Loucy (cell line): ENCODE data around the gene PKP4.
"Not testable (repeated sequence)": the region's sequence is repeated elsewhere in the genome, so short reads cannot be mapped to it uniquely, and the experiment has no call there.

Experiments
- H2AFZ ChIP-seq: fragments of 200-600 bp; sonication (generic); 2 replicates; pipeline ENCODE4 v1.6.0; 2016; ENCODE audit warnings: antibody characterized with exemption, mild to moderate bottlenecking, low read length, moderate library complexity
- H3F3A ChIP-seq: fragments of 200-600 bp; 2 replicates; pipeline ENCODE4 v1.6.0; 2016; ENCODE audit warnings: antibody characterized with exemption, low read depth, mild to moderate bottlenecking
- H3K27me3 ChIP-seq: fragments of 200-600 bp; sonication (generic); 2 replicates; pipeline ENCODE4 v1.6.1; 2014; ENCODE audit warnings: low read length, mild to moderate bottlenecking; ENCODE audit not compliant: insufficient read depth, poor library complexity, severe bottlenecking
- H3K36me3 ChIP-seq: fragments of 200-600 bp; sonication (generic); 2 replicates; pipeline ENCODE4 v1.6.1; 2016; ENCODE audit warnings: low read length; ENCODE audit not compliant: insufficient read depth
- H3K4me1 ChIP-seq: fragments of 200-600 bp; sonication (generic); 2 replicates; pipeline ENCODE4 v1.5.1; 2014; ENCODE audit warnings: low read length, mild to moderate bottlenecking; ENCODE audit not compliant: insufficient read depth, poor library complexity, severe bottlenecking
- H3K4me2 ChIP-seq: fragments of 200-600 bp; sonication (generic); 2 replicates; pipeline ENCODE4 v1.6.0; 2014; ENCODE audit warnings: antibody characterized with exemption, low read length, low read depth, mild to moderate bottlenecking; ENCODE audit not compliant: poor library complexity, severe bottlenecking
- H3K4me3 ChIP-seq: fragments of 200-600 bp; sonication (generic); 2 replicates; pipeline ENCODE4 v1.5.1; 2014; ENCODE audit warnings: low read length, mild to moderate bottlenecking, mixed read lengths; ENCODE audit not compliant: poor library complexity, severe bottlenecking
- H3K79me2 ChIP-seq: fragments of 200-600 bp; sonication (generic); 2 replicates; pipeline ENCODE4 v1.6.1; 2014; ENCODE audit warnings: low read length; ENCODE audit not compliant: insufficient read depth
- H3K9ac ChIP-seq: fragments of 200-600 bp; sonication (generic); 2 replicates; pipeline ENCODE4 v1.6.0; 2014; ENCODE audit warnings: mild to moderate bottlenecking, low read depth, low read length, moderate library complexity; ENCODE audit not compliant: poor library complexity, severe bottlenecking
- H3K9me2 ChIP-seq: fragments of 200-600 bp; sonication (generic); replicated peaks from 2 replicates; pipeline ENCODE4 v1.6.1; 2016; ENCODE audit warnings: low read depth, low read length, mixed read lengths
- H3K9me3 ChIP-seq: fragments of 200-600 bp; sonication (generic); 2 replicates; pipeline ENCODE4 v1.6.1; 2014; ENCODE audit warnings: mild to moderate bottlenecking, antibody characterized with exemption, low read length, low read depth; ENCODE audit not compliant: insufficient read depth
- H4K20me1 ChIP-seq: fragments of 200-600 bp; sonication (generic); 2 replicates; pipeline ENCODE4 v1.6.0; 2014; ENCODE audit warnings: antibody characterized with exemption, low read length, mild to moderate bottlenecking; ENCODE audit not compliant: insufficient read depth, poor library complexity, severe bottlenecking
- EZH2phosphoT487 ChIP-seq: fragments of 200-600 bp; IDR thresholded peaks from 2 replicates; pipeline ENCODE4 v1.6.1; 2018; ENCODE audit warnings: antibody characterized with exemption, mild to moderate bottlenecking, moderate library complexity, borderline replicate concordance
- TF ChIP-seq, protein P1 (sequence below): fragments of 200-600 bp; sonication (generic); conservative IDR thresholded peaks from 2 replicates; pipeline ENCODE4 v1.5.1; 2014; ENCODE audit warnings: mild to moderate bottlenecking, antibody characterized with exemption, low read length

The PKP4 gene

DNA sequence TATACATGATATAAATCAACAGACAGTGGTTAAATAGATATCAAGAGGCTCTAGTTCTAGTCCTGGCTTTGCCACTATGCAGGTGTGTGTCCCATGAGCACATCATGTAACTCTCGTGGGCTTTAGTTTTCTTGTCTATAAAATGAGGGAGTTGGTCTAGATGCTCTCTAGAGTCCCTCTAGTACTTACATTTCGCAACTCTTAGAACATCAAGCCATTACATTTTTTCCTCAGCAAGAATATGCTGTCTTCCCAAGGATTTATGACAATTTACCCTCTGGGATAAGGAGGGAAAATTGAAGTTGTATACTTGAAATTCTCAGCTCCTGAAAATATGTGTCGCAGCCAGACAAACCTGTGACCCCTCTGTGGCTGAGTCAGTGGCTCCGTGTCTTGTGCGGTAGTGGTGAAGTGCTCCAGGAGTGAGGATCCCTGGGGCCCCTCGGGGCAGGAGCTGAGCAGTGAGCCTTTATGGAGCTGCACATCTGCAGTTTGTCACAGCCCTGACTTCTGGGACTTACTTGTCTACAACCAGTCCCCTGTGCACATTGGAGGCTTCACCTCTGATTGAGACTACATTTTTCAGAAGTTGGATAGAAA lies 6.8 kb downstream of the PKP4 start:
- Histone ChIP-seq H4K20me1 (peaks cover 47% of the 10 kb centered on the region), H3K9me3 (no peaks in the 10 kb centered on the region), H2AFZ (no peak overlapping the region), H3K36me3 (no peaks in the 10 kb centered on the region), H3K9me2 (no peaks in the 10 kb centered on the region), H3K4me1 (peaks cover 47% of the 10 kb centered on the region), H3K27me3 (no peaks in the 10 kb centered on the region), H3K79me2 (peaks cover 76% of the 10 kb centered on the region), H3F3A (no peaks in the 10 kb centered on the region), H3K4me2 (peak overlapping the region; percentile 89), H3K9ac (no peak overlapping the region), H3K4me3 (no peak overlapping the region)
- no peak for TF ChIP-seq EZH2phosphoT487
- TF ChIP-seq, protein P1, sequence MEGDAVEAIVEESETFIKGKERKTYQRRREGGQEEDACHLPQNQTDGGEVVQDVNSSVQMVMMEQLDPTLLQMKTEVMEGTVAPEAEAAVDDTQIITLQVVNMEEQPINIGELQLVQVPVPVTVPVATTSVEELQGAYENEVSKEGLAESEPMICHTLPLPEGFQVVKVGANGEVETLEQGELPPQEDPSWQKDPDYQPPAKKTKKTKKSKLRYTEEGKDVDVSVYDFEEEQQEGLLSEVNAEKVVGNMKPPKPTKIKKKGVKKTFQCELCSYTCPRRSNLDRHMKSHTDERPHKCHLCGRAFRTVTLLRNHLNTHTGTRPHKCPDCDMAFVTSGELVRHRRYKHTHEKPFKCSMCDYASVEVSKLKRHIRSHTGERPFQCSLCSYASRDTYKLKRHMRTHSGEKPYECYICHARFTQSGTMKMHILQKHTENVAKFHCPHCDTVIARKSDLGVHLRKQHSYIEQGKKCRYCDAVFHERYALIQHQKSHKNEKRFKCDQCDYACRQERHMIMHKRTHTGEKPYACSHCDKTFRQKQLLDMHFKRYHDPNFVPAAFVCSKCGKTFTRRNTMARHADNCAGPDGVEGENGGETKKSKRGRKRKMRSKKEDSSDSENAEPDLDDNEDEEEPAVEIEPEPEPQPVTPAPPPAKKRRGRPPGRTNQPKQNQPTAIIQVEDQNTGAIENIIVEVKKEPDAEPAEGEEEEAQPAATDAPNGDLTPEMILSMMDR = no peak

DNA sequence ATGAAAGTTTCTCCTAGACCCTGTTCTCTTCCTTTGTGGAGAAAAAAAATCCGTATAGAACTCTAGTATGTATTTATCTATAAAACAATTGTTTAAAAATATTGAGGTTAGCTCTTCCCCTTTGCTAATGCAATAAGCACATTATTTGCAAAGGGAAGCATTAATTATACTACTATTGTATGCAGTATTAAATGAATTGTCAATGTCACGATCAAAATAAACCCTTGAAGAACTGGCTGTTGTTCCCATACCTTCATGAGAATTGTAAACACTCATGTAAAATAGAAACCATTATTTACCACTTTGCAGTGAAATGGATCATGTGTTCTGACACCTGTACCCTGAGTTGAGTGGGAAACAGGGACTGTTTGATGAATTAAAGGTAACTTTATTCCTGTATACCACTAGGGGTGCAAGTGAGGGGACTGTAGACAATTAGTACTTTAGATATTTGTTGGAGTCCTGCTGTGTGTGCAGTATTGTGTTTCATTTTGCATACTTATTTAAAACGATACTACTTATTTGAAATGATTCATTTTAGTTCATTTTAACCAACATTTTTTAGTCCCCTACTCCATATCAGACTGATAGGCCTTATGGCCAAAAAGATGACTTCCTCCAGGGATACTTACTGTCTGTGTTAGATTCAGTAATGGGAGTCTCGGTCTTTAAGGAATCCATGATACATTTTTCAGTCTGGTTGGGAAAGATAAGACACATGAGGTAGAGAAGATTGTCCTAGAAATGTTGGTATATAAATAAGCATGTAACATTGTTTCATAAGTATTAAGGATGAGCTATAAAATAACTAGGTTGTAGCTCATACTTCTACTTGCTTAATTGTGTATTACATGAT lies 7.9 kb downstream of the PKP4 start:
- Histone ChIP-seq H3K4me3 (no peak overlapping the region), H3K9ac (no peak overlapping the region), H3K4me1 (peaks cover 37% of the 10 kb centered on the region), H3K79me2 (peaks cover 66% of the 10 kb centered on the region), H3K36me3 (no peaks in the 10 kb centered on the region), H4K20me1 (peaks cover 38% of the 10 kb centered on the region), H2AFZ (no peak overlapping the region), H3K4me2 (no peak overlapping the region), H3K9me2 (no peaks in the 10 kb centered on the region), H3K9me3 (no peaks in the 10 kb centered on the region), H3K27me3 (no peaks in the 10 kb centered on the region), H3F3A (no peaks in the 10 kb centered on the region)
- TF ChIP-seq EZH2phosphoT487 = no peak
- TF ChIP-seq, protein P1 = peak; percentile 81

DNA sequence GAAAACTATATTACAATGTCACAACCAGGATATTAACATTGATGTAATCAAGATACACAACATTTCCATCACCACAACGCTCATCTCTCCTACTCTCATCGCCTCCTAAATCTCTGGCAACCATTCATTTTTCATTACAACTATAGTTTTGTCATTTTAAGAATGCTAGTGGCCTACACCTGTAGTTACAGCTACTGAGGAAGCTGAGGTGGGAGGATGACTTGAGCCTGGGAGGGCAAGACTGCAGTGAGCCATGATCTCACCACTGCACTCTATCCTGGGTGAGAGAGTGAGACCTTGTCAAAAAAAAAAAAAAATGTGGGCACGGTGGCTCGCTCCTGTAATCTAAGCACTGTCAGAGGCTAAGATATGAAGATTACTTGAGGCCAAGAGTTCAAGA lies 10.5 kb downstream of the PKP4 start:
- peaks cover 17% of the 10 kb centered on the region for H4K20me1 ChIP-seq
- no peaks in the 10 kb centered on the region for H3K9me2 ChIP-seq
- H3K9ac ChIP-seq = no peak overlapping the region
- no peaks in the 10 kb centered on the region for H3K36me3 ChIP-seq
- H3K4me2 ChIP-seq = no peak overlapping the region
- H3F3A ChIP-seq = no peaks in the 10 kb centered on the region
- H3K9me3 ChIP-seq = no peaks in the 10 kb centered on the region
- no peak overlapping the region for H3K4me3 ChIP-seq
- H3K4me1 ChIP-seq = peaks cover 16% of the 10 kb centered on the region
- H3K27me3 ChIP-seq = no peaks in the 10 kb centered on the region
- peaks cover 45% of the 10 kb centered on the region for H3K79me2 ChIP-seq
- TF ChIP-seq, protein P1 = no peak
- TF ChIP-seq EZH2phosphoT487 = no peak
- no peak overlapping the region for H2AFZ ChIP-seq

DNA sequence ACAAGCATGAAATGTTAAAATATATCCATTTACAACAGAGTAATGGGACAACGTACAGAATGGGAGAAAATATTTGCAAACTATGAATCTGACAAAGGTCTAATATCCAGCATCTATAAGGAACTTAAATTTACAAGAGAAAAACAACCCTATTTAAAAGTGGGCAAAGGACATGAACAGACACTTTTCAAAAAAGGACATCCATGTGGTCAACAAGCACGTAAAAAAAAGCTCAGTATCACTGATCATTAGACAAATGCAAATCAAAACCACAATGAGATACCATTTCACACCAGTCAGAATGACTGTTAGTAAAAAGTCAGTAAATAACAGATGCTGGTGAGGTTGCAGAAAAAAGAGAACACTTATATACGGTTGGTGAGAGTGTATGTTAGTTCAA lies 16.1 kb downstream of the PKP4 start:
- not testable (repeated sequence) for H2AFZ ChIP-seq, H3F3A ChIP-seq, H3K79me2 ChIP-seq, H3K36me3 ChIP-seq, H3K9me3 ChIP-seq, H3K9ac ChIP-seq, H3K27me3 ChIP-seq, H3K9me2 ChIP-seq, H4K20me1 ChIP-seq, H3K4me3 ChIP-seq, H3K4me2 ChIP-seq
- H3K4me1 ChIP-seq = peaks cover 17% of the 10 kb centered on the region

DNA sequence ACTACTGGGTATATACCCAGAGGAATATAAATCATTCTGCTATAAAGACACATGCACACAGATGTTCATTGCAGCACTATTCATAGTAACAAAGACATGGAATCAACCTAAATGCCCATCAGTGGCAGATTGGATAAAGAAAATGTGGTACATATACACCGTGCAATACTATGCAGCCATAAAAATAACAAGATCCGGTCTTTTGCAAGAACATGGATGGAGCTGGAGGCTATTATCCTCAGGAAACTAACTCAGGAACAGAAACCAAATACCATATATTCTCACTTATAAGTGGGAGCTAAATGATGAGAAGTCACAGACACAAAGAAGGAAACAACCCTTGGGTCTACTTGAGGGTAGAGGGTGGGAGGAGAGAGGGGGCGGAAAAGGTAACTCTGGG lies 16.5 kb downstream of the PKP4 start:
- H3K4me1 ChIP-seq = peaks cover 20% of the 10 kb centered on the region
- not testable (repeated sequence) for H3K9ac ChIP-seq, H3K9me3 ChIP-seq, H3K79me2 ChIP-seq, H3K27me3 ChIP-seq, H3F3A ChIP-seq, H3K36me3 ChIP-seq, H3K9me2 ChIP-seq, H3K4me3 ChIP-seq, H4K20me1 ChIP-seq, H2AFZ ChIP-seq, H3K4me2 ChIP-seq
